WTC11 (cell line): ENCODE measurements around the gene GPR108. TPM values are rescaled to one million over a fixed set of nuclear protein-coding genes. Genes with fewer than 3 reads are reported as not detected.

Source experiments
- ATAC-seq: fragments of 200-7000 bp; cut with Tn5 transposase; 2 replicates; pipeline ENCODE4 v1.10.0; 2021; ENCODE audit warnings: mild to moderate bottlenecking, moderate library complexity
- CTCF ChIA-PET: fragments of 300-600 bp; sonication (Branson Sonifier 250); formaldehyde crosslinking; loops from one replicate; lab custom pipeline; 2021; ENCODE audit warnings: antibody characterized with exemption; lab: Charles Lee
- POLR2A ChIA-PET: fragments of 350-600 bp; sonication (Branson Sonifier 250); formaldehyde crosslinking; loops from one replicate; lab custom pipeline; 2021; ENCODE audit warnings: antibody characterized with exemption; lab: Charles Lee
- DNase-seq: peaks from one replicate; pipeline ENCODE4 v3.0.0; 2021; ENCODE audit warnings: low spot score
- H3K27ac Mint-ChIP-seq: 2 replicates; pipeline ENCODE4 v1.8.0; 2021; ENCODE audit warnings: mixed read lengths
- H3K27me3 Mint-ChIP-seq: 2 replicates; pipeline ENCODE4 v1.8.0; 2021; ENCODE audit warnings: low read depth, mild to moderate bottlenecking, moderate library complexity, mixed read lengths
- H3K36me3 Mint-ChIP-seq: 2 replicates; pipeline ENCODE4 v1.8.0; 2021; ENCODE audit warnings: mixed read lengths
- H3K4me1 Mint-ChIP-seq: 2 replicates; pipeline ENCODE4 v1.8.0; 2022; ENCODE audit warnings: mixed read lengths
- H3K4me3 Mint-ChIP-seq: 2 replicates; pipeline ENCODE4 v1.8.0; 2021; ENCODE audit warnings: mild to moderate bottlenecking, moderate library complexity, mixed read lengths
- H3K9me3 Mint-ChIP-seq: 2 replicates; pipeline ENCODE4 v1.8.0; 2021; ENCODE audit warnings: mixed read lengths
- ZNF671 ChIP-seq: fragments of 250-450 bp; sonication (Bioruptor Pico); IDR thresholded peaks from 2 replicates; pipeline ENCODE4 v1.8.0; 2021; ENCODE audit warnings: mild to moderate bottlenecking
- total RNA-seq: library from RNA; stranded (reverse); gene quantifications from 3 replicates; pipeline ENCODE4 v1.2.3, GENCODE V29; 2021
- TF ChIP-seq, protein P1 (sequence below): fragments of 250-450 bp; sonication (Bioruptor Pico); conservative IDR thresholded peaks from 2 replicates; pipeline ENCODE4 v1.9.0; 2021; ENCODE audit warnings: mild to moderate bottlenecking
- TF ChIP-seq, protein P2 (sequence below): sonication (generic); formaldehyde crosslinking; IDR thresholded peaks from 2 replicates; pipeline ENCODE4 v1.8.0; 2023; ENCODE audit warnings: missing genetic modification reagents, mild to moderate bottlenecking, borderline replicate concordance
- TF ChIP-seq, protein P3 (sequence below): sonication (generic); formaldehyde crosslinking; IDR thresholded peaks from 2 replicates; pipeline ENCODE4 v1.8.0; 2023; ENCODE audit warnings: mild to moderate bottlenecking, missing genetic modification reagents
- TF ChIP-seq, protein P4 (sequence below): sonication (generic); formaldehyde crosslinking; IDR thresholded peaks from 2 replicates; pipeline ENCODE4 v1.8.0; 2022; ENCODE audit warnings: mild to moderate bottlenecking, missing genetic modification reagents
- TF ChIP-seq, protein P5 (sequence below): sonication (generic); formaldehyde crosslinking; conservative IDR thresholded peaks from 2 replicates; pipeline ENCODE4 v1.8.1; 2022; ENCODE audit warnings: mild to moderate bottlenecking, missing genetic modification reagents
- TF ChIP-seq, protein P6 (sequence below): sonication (generic); formaldehyde crosslinking; IDR thresholded peaks from 2 replicates; pipeline ENCODE4 v1.8.1; 2022; ENCODE audit warnings: mild to moderate bottlenecking, missing genetic modification reagents, moderate library complexity, borderline replicate concordance
- TF ChIP-seq, protein P7 (sequence below): sonication (generic); formaldehyde crosslinking; IDR thresholded peaks from 2 replicates; pipeline ENCODE4 v1.8.1; 2022; ENCODE audit warnings: missing genetic modification reagents, borderline replicate concordance

Gene GPR108
- total RNA-seq, 1 experiment from 2014 or later = 48.7 TPM

DNA sequence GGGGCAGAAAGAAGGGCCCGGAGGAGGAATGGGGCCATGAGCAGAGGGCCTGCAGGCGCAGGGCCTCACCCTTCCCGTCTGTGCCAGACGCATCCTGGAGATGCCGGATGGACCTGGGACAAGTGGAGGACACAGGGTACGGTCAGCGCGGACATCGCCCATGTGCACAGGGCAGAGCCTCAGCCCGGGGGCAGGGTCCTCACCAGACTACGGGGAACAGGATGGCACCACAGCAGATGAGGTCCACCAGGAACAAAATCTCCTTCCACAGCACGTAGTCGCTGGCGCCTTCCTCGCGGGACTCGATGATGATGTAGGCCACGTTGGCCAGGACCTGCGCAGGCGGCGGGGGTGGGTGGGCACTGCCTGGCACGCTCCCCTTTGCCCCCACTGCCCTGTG is 5.6 kb downstream of the GPR108 start:
- 0 out of 2 replicates have a peak, but pooled peaks cover 6% of the 10 kb centered on the region for H3K9me3 Mint-ChIP-seq

More for the DNA sequence above, 5.6 kb downstream of the GPR108 start:
- H3K4me1 Mint-ChIP-seq = peaks cover 21% of the 10 kb centered on the region
- TF ChIP-seq, protein P1, sequence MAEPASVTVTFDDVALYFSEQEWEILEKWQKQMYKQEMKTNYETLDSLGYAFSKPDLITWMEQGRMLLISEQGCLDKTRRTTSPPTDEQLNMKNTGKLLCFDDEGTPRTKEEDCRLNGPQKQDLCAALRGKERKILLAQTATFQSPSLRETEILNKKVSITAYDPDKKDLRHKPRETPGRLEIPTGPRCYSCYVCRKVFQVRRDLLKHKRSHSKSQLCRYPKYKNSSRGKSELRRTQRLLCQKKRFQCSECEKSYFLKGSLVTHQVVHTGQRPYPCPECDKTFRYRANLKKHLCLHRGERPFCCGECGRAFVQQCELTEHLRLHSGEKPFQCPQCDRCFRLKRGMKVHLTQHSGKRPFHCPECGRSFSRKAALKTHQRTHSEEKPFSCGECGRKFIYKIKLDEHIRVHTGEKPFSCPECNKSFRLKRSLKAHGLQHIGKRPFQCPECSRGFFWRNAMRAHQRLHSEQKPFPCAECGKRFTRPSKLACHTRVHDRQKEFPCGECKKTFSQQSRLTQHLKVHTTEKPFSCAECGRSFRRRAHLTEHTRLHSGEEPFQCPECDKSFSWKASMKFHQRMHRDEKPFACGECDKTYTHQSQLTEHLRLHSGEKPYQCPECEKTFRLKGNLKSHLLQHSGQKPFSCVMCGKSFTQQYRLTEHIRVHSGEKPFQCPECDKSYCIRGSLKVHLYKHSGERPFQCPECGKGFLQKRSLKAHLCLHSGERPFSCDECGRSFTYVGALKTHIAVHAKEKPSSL (CRISPR knock-in tag) = no peak
- no peak for TF ChIP-seq ZNF671
- TF ChIP-seq, protein P2, sequence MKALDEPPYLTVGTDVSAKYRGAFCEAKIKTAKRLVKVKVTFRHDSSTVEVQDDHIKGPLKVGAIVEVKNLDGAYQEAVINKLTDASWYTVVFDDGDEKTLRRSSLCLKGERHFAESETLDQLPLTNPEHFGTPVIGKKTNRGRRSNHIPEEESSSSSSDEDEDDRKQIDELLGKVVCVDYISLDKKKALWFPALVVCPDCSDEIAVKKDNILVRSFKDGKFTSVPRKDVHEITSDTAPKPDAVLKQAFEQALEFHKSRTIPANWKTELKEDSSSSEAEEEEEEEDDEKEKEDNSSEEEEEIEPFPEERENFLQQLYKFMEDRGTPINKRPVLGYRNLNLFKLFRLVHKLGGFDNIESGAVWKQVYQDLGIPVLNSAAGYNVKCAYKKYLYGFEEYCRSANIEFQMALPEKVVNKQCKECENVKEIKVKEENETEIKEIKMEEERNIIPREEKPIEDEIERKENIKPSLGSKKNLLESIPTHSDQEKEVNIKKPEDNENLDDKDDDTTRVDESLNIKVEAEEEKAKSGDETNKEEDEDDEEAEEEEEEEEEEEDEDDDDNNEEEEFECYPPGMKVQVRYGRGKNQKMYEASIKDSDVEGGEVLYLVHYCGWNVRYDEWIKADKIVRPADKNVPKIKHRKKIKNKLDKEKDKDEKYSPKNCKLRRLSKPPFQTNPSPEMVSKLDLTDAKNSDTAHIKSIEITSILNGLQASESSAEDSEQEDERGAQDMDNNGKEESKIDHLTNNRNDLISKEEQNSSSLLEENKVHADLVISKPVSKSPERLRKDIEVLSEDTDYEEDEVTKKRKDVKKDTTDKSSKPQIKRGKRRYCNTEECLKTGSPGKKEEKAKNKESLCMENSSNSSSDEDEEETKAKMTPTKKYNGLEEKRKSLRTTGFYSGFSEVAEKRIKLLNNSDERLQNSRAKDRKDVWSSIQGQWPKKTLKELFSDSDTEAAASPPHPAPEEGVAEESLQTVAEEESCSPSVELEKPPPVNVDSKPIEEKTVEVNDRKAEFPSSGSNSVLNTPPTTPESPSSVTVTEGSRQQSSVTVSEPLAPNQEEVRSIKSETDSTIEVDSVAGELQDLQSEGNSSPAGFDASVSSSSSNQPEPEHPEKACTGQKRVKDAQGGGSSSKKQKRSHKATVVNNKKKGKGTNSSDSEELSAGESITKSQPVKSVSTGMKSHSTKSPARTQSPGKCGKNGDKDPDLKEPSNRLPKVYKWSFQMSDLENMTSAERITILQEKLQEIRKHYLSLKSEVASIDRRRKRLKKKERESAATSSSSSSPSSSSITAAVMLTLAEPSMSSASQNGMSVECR (CRISPR knock-in tag) = no peak
- TF ChIP-seq, protein P3, sequence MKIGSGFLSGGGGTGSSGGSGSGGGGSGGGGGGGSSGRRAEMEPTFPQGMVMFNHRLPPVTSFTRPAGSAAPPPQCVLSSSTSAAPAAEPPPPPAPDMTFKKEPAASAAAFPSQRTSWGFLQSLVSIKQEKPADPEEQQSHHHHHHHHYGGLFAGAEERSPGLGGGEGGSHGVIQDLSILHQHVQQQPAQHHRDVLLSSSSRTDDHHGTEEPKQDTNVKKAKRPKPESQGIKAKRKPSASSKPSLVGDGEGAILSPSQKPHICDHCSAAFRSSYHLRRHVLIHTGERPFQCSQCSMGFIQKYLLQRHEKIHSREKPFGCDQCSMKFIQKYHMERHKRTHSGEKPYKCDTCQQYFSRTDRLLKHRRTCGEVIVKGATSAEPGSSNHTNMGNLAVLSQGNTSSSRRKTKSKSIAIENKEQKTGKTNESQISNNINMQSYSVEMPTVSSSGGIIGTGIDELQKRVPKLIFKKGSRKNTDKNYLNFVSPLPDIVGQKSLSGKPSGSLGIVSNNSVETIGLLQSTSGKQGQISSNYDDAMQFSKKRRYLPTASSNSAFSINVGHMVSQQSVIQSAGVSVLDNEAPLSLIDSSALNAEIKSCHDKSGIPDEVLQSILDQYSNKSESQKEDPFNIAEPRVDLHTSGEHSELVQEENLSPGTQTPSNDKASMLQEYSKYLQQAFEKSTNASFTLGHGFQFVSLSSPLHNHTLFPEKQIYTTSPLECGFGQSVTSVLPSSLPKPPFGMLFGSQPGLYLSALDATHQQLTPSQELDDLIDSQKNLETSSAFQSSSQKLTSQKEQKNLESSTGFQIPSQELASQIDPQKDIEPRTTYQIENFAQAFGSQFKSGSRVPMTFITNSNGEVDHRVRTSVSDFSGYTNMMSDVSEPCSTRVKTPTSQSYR = no peak
- TF ChIP-seq, protein P4, sequence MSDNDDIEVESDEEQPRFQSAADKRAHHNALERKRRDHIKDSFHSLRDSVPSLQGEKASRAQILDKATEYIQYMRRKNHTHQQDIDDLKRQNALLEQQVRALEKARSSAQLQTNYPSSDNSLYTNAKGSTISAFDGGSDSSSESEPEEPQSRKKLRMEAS (CRISPR knock-in tag) = no peak
- TF ChIP-seq, protein P5, sequence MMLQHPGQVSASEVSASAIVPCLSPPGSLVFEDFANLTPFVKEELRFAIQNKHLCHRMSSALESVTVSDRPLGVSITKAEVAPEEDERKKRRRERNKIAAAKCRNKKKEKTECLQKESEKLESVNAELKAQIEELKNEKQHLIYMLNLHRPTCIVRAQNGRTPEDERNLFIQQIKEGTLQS (CRISPR knock-in tag) = no peak
- TF ChIP-seq, protein P6, sequence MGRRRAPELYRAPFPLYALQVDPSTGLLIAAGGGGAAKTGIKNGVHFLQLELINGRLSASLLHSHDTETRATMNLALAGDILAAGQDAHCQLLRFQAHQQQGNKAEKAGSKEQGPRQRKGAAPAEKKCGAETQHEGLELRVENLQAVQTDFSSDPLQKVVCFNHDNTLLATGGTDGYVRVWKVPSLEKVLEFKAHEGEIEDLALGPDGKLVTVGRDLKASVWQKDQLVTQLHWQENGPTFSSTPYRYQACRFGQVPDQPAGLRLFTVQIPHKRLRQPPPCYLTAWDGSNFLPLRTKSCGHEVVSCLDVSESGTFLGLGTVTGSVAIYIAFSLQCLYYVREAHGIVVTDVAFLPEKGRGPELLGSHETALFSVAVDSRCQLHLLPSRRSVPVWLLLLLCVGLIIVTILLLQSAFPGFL (CRISPR knock-in tag) = no peak
- TF ChIP-seq, protein P7, sequence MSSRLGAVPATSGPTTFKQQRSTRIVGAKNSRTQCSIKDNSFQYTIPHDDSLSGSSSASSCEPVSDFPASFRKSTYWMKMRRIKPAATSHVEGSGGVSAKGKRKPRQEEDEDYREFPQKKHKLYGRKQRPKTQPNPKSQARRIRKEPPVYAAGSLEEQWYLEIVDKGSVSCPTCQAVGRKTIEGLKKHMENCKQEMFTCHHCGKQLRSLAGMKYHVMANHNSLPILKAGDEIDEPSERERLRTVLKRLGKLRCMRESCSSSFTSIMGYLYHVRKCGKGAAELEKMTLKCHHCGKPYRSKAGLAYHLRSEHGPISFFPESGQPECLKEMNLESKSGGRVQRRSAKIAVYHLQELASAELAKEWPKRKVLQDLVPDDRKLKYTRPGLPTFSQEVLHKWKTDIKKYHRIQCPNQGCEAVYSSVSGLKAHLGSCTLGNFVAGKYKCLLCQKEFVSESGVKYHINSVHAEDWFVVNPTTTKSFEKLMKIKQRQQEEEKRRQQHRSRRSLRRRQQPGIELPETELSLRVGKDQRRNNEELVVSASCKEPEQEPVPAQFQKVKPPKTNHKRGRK (CRISPR knock-in tag) = no peak
- no peaks in the 10 kb centered on the region for H3K27me3 Mint-ChIP-seq
- CTCF ChIA-PET = no interaction called here
- peaks cover 9% of the 10 kb centered on the region for H3K36me3 Mint-ChIP-seq
- no peak overlapping the region for H3K4me3 Mint-ChIP-seq
- POLR2A ChIA-PET = no interaction called here
- DNase-seq (no peak), ATAC-seq (no peak)
- H3K27ac Mint-ChIP-seq = no peak overlapping the region
